Central memory CD4-positive, alpha-beta T cell (primary cell): ENCODE data around the gene FAM76B.

Experiments
- DNase-seq: peaks from one replicate; pipeline ENCODE4 v3.0.0; 2022

Gene FAM76B

GRCh38 chr11:95791709-95792033 is 2.1 kb upstream of the FAM76B start:
- no peak for DNase-seq

GRCh38 chr11:95790933-95791708 is 1.5 kb upstream of the FAM76B start:
- DNase-seq = peak; percentile 34

- peak; percentile 94 for DNase-seq
These were observed 746 bp upstream of the FAM76B start, which contains the start of gene CEP57 for GRCh38 chr11:95790123-95790932. CEP57 (plus strand) TSS chr11:95790498; CDS start chr11:95790699, 201 bp downstream.

GRCh38 chr11:95788921-95789505 is 569 bp downstream of the FAM76B start:
- DNase-seq = peak; percentile 38

- DNase-seq = no peak
These were observed 9.0 kb downstream of the FAM76B start for GRCh38 chr11:95780544-95780943.

- no peak for DNase-seq
These were observed 10.9 kb downstream of the FAM76B start for GRCh38 chr11:95778699-95779098.

- DNase-seq = no peak
These were observed 12.7 kb downstream of the FAM76B start for GRCh38 chr11:95776859-95777258.

GRCh38 chr11:95768521-95768920 is 21.1 kb downstream of the FAM76B start:
- DNase-seq = no peak

GRCh38 chr11:95767498-95767897 is 22.1 kb downstream of the FAM76B start:
- DNase-seq = no peak

- DNase-seq = no peak
These were observed 22.9 kb downstream of the FAM76B start for GRCh38 chr11:95766701-95767100.

- DNase-seq = peak; percentile 58
These were observed 25.2 kb downstream of the FAM76B start for GRCh38 chr11:95764267-95764898.

GRCh38 chr11:95762534-95762933 is 27.0 kb downstream of the FAM76B start:
- DNase-seq = no peak

- DNase-seq = no peak
These were observed 28.6 kb downstream of the FAM76B start for GRCh38 chr11:95760941-95761340.

GRCh38 chr11:95751515-95751914 is 38.1 kb downstream of the FAM76B start:
- DNase-seq = no peak

- no peak for DNase-seq
These were observed 39.5 kb downstream of the FAM76B start for GRCh38 chr11:95750101-95750500.

GRCh38 chr11:95739108-95739938 is 50.3 kb downstream of the FAM76B start:
- DNase-seq = no peak

- DNase-seq = no peak
These were observed 52.8 kb downstream of the FAM76B start for GRCh38 chr11:95736809-95737208.

- DNase-seq = no peak
These were observed 53.2 kb downstream of the FAM76B start for GRCh38 chr11:95736355-95736754.

GRCh38 chr11:95734009-95734572 is 55.5 kb downstream of the FAM76B start:
- no peak for DNase-seq

- no peak for DNase-seq
These were observed 56.5 kb downstream of the FAM76B start for GRCh38 chr11:95732930-95733602.

- no peak for DNase-seq
These were observed 60.1 kb downstream of the FAM76B start for GRCh38 chr11:95729462-95729861.
